AG09309 (cell line): ENCODE results near the gene ERN2.
"Not testable (repeated sequence)": the region's sequence is repeated elsewhere in the genome, so short reads cannot be mapped to it uniquely, and the experiment has no call there.

Experiments used
- DNase-seq: peaks from one replicate; pipeline ENCODE4 v3.0.0-alpha.2; 2010; ENCODE audit warnings: low read depth
- H3K4me3 ChIP-seq: 2 replicates; pipeline ENCODE4 v1.5.1; 2011; ENCODE audit warnings: mild to moderate bottlenecking, low read depth, low read length, moderate library complexity; ENCODE audit not compliant: control insufficient read depth
- TF ChIP-seq, protein P1 (sequence below): IDR thresholded peaks from 2 replicates; pipeline ENCODE4 v1.5.1; 2011; ENCODE audit warnings: mild to moderate bottlenecking, low read depth, low read length, inconsistent platforms; ENCODE audit not compliant: insufficient read depth, control insufficient read depth; ENCODE audit errors: missing control alignments

Gene ERN2

DNA sequence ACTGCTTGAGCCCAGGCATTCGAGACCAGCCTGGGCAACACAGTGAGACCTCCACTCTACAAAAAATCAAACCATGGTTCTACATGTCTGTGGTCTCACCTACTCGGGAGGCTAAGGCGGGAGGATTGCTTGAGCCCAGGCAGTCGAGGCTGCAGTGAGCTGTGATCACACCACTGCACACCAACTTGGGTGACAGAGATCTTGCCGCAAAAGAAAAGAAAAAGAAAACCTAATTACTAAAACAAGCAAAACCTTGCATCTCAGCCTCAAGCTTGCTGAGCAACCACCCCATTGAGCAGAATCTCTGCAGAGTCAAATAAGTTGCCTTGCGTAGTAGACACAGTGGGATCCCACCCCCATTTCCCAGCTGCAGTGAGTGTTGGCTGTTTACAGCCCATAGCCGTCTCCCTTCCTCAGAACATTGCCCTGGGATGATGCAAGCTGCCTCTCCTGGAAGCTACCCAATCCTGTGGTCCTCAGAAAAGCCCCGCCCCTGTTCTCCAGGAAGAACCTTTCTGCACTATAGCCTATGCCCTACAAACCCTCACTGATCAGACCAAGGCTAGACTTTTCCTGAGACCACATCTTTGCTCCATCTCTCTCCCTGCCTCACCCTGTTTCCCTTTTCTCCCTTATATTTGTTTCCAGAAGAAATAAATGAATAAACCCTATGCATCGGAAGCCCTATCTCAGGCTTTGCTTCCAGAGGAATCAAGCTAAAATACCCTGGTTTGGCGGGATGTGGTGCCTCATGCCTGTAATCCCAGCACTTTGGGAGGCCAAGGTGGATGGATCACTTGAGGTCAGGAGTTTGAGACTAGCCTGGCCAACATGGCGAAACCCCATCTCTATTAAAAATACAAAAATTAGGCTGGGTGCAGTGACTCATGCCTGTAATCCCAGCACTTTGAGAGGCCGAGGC, 16.7 kb upstream of the ERN2 start:
- no peak overlapping the region for H3K4me3 ChIP-seq
- TF ChIP-seq, protein P1, sequence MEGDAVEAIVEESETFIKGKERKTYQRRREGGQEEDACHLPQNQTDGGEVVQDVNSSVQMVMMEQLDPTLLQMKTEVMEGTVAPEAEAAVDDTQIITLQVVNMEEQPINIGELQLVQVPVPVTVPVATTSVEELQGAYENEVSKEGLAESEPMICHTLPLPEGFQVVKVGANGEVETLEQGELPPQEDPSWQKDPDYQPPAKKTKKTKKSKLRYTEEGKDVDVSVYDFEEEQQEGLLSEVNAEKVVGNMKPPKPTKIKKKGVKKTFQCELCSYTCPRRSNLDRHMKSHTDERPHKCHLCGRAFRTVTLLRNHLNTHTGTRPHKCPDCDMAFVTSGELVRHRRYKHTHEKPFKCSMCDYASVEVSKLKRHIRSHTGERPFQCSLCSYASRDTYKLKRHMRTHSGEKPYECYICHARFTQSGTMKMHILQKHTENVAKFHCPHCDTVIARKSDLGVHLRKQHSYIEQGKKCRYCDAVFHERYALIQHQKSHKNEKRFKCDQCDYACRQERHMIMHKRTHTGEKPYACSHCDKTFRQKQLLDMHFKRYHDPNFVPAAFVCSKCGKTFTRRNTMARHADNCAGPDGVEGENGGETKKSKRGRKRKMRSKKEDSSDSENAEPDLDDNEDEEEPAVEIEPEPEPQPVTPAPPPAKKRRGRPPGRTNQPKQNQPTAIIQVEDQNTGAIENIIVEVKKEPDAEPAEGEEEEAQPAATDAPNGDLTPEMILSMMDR, result no peak
- no peak for DNase-seq

DNA sequence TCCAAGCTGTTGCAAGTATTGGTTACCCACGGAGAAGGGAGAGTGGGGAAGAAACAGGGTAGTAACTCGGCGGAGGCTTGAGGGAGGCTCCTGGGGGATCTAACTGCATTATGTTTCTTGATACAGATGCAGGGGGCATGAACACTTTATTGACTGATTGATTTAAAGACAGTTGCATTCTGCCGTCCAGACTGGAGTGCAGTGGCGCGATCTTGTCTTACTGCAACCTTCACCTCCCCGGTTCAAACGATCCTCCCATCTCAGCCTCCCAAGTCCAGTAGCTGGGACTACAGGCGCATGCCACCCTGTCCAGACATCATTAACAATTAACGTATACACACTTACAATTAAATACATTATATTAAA, 15.1 kb upstream of the ERN2 start:
- TF ChIP-seq, protein P1, result no peak
- DNase-seq, result no peak

DNA sequence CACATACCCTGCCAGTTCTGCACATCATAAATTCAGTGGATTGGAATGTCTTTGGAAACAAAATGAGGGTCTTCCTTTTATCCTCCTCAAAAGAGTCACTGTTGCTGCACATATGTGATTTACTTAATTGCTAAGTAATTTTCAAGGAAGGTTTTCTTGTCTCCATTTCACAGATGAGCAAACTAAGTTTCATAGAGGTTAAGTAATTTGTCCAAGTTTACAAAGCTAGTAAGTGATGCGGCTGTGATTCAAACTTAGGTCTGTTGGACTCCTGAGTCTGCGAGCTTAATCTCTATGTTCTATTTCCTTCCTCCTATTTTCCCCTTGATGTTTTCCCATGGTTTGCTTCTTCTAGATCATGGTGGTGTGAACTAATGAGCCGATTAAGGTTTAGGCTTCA, 13.7 kb upstream of the ERN2 start:
- no peak overlapping the region for H3K4me3 ChIP-seq
- DNase-seq, result no peak
- TF ChIP-seq, protein P1, result no peak

More for the DNA sequence above, 15.1 kb upstream of the ERN2 start:
- no peak overlapping the region for H3K4me3 ChIP-seq

DNA sequence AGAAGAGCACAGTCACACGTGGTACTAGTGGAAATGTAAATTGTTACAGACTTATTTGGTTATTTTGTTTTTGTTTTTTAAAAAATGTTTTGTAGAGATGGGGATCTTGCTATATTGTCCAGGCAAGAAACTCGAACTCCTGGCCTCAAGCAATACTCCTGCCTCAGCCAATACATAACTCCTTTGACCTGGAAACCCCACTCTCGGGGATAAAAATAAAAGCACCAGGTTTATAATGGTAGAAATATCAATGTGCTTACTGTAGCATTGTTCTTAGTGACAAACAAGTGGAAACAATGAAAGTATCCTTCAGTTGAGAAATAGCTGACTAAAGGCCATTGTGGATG, 11.7 kb upstream of the ERN2 start:
- H3K4me3 ChIP-seq, result no peak overlapping the region
- TF ChIP-seq, protein P1, result no peak
- no peak for DNase-seq

DNA sequence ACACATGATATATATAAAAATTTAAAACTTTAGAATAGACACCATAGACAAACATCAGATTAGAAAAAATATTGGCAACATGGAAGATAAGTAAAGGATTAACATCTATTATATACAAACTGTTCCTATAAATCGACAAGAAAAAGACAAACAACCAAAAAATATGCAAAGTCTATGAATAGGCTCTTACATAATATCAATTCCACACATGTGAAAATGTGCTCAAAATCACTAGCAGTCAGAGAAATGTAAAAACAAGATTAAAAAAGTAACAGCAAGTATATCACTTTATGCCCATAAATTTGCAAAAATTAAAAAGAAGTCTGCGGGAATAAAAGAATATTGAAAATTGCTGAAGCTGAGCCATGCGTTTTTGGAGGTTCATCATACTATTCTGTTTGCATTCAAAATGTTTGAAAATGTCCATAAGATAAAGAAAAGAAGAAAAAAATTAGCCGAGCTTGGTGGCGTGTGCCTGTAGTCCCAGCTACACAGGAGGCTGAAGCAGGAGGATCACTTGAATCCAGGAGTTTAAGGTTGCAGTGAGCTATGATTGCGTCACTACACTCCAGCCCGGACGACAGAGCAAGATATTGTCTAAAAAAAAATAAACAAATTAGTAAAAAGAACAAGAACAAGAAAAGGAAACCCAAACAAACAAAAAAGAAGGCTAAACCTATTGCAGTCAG, 11.2 kb upstream of the ERN2 start:
- no peak overlapping the region for H3K4me3 ChIP-seq
- TF ChIP-seq, protein P1, result no peak
- no peak for DNase-seq

DNA sequence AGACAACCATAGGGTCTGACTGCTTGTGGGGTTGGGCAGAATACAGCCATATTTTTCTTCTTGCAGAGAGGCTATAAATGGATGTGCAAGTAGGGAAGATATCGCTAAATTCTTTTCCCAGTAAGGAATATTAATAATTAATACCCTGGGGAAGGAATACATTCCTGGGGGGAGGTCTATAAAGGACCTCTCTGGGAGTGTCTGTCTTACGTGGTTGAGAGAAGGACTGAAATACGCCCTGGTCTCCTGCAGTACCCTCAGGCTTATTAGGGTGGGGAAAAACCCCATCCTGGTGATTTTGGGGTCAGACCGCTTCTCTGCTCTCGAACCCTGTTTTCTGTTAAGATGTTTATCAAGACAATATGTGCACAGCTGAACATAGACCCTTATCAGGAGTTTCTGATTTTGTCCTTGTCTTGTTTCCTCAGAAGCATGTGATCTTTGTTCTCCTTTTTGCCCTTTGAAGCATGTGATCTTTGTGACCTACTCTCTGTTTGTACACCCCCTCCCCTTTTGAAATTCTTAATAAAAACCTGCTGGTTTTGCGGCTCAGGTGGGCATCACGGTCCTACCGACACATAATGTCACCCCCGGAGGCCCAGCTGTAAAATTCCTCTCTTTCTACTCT, 9.7 kb upstream of the ERN2 start:
- DNase-seq, H3K4me3 ChIP-seq: not testable (repeated sequence)

DNA sequence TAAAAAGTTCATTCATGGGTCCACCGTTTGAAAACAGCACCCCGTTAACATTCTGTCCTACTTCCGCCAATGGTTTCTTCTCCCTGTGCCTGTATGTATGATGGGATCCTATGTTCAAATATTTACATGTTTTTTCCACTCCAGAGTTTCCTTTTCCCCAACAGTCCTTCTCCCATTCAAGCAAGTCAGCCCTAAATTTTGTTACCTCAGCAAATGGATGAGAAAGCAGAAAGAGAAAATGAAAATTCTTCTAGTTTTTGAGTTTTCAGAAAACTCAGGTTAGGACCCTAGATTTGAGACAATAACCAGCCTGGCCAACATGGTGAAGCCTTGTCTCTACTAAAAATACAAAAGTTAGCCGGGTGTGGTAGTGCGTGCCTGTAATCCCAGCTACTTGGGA, 3.5 kb upstream of the ERN2 start:
- DNase-seq, result no peak
- H3K4me3 ChIP-seq, result no peak overlapping the region
- TF ChIP-seq, protein P1, result no peak
